A673 (cell line): ENCODE data around the gene ASPRV1. TPM values are rescaled to one million over a fixed set of nuclear protein-coding genes. Genes with fewer than 3 reads are reported as not detected.

Experiments used
- BruUV-seq: library from RNA; stranded (reverse); fragments of 400-500 nt; replicated peaks from 2 replicates; lab custom pipeline; 2021; lab: Mats Ljungman, UMichigan
- CTCF ChIA-PET: fragments of 300-600 bp; sonication (Branson Sonifier 250); formaldehyde crosslinking; loops from one replicate; lab custom pipeline; 2022; ENCODE audit warnings: antibody characterized with exemption; lab: Charles Lee
- POLR2A ChIA-PET: fragments of 300-600 bp; sonication (Branson Sonifier 250); formaldehyde crosslinking; loops from one replicate; lab custom pipeline; 2022; ENCODE audit warnings: antibody characterized with exemption; ENCODE audit not compliant: low non-redundant PET; lab: Charles Lee
- DNase-seq: peaks from one replicate; pipeline ENCODE4 v3.0.0-alpha.2; 2015; ENCODE audit warnings: low spot score
- H3K27ac ChIP-seq: fragments of 200-600 bp; sonication (generic); 2 replicates; pipeline ENCODE4 v1.5.1; 2016; ENCODE audit warnings: mixed run types, low read depth, mild to moderate bottlenecking, mixed read lengths, antibody characterized with exemption, low read length; ENCODE audit not compliant: poor library complexity, severe bottlenecking
- H3K27me3 ChIP-seq: fragments of 200-600 bp; sonication (generic); replicated peaks from 2 replicates; pipeline ENCODE4 v1.6.1; 2017; ENCODE audit warnings: mixed run types, low read depth, mild to moderate bottlenecking, mixed read lengths, antibody characterized with exemption, low read length; ENCODE audit not compliant: insufficient read depth, poor library complexity
- H3K36me3 ChIP-seq: fragments of 200-600 bp; sonication (generic); 2 replicates; pipeline ENCODE4 v1.6.1; 2016; ENCODE audit warnings: mixed run types, mild to moderate bottlenecking, mixed read lengths, antibody characterized with exemption, low read length; ENCODE audit not compliant: insufficient read depth, poor library complexity, severe bottlenecking
- H3K4me1 ChIP-seq: fragments of 200-600 bp; sonication (generic); 2 replicates; pipeline ENCODE4 v1.6.1; 2017; ENCODE audit warnings: mixed run types, mild to moderate bottlenecking, mixed read lengths, antibody characterized with exemption, low read length; ENCODE audit not compliant: insufficient read depth, poor library complexity, severe bottlenecking
- H3K4me3 ChIP-seq: fragments of 200-600 bp; sonication (generic); 2 replicates; pipeline ENCODE4 v1.5.1; 2016; ENCODE audit warnings: low read depth, mixed run types, mild to moderate bottlenecking, mixed read lengths, low read length; ENCODE audit not compliant: poor library complexity, severe bottlenecking
- H3K9me3 ChIP-seq: fragments of 200-600 bp; sonication (generic); 2 replicates; pipeline ENCODE4 v1.6.1; 2016; ENCODE audit warnings: mixed run types, low read depth, mild to moderate bottlenecking, mixed read lengths, antibody characterized with exemption, low read length; ENCODE audit not compliant: poor library complexity, severe bottlenecking
- EZH2 ChIP-seq: fragments of 200-600 bp; sonication (generic); IDR thresholded peaks from 2 replicates; pipeline ENCODE4 v1.6.1; 2017; ENCODE audit warnings: borderline replicate concordance, low read depth, mild to moderate bottlenecking, mixed read lengths, antibody characterized with exemption, low read length; ENCODE audit not compliant: poor library complexity, severe bottlenecking
- intact Hi-C: fragments of 100-400 bp; cut with micrococcal nuclease; formaldehyde crosslinking; loops from one replicate; pipeline ENCODE4 v1.10.0; 2022; ENCODE audit not compliant: unreplicated experiment
- total RNA-seq: library from RNA; stranded (reverse); gene quantifications from 2 replicates; pipeline ENCODE4 v1.2.3, GENCODE V29; 2021
- TF ChIP-seq, protein P1 (sequence below): fragments of 300-800, 200-600 bp; sonication (generic); conservative IDR thresholded peaks from 2 replicates; pipeline ENCODE4 v1.5.1; 2017; ENCODE audit warnings: low read depth, mild to moderate bottlenecking, antibody characterized with exemption, low read length, moderate library complexity, mixed read lengths

Gene ASPRV1
- total RNA-seq, 1 experiment from 2014 or later: 0.73 TPM

DNA sequence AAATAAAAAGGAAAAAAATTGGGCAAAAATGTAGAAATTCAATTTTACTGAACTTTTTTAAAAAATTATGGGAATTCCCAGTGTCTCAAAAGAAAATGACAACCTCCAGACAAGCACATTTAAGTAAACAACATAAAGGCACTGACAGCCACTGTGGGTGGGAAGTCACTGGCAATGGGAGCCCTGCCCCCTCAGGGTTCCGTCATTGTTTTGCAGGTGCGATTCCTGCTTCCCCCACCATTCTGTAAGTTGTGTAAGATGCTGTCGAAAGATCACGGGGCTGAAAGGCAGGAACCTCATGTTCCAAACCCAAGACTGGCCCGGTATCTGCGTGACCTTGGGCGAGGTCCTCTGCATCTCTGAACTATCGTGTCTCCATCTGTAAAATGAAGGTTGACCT lies 15.8 kb upstream of the ASPRV1 start:
- POLR2A ChIA-PET: interaction anchor here (0.6 kb wide), 1 partner anchor 69 kb away, joined by 3 read pairs; no protein-coding TSS in a partner anchor
- no peak overlapping the region for H3K4me3 ChIP-seq
- TF ChIP-seq, protein P1, sequence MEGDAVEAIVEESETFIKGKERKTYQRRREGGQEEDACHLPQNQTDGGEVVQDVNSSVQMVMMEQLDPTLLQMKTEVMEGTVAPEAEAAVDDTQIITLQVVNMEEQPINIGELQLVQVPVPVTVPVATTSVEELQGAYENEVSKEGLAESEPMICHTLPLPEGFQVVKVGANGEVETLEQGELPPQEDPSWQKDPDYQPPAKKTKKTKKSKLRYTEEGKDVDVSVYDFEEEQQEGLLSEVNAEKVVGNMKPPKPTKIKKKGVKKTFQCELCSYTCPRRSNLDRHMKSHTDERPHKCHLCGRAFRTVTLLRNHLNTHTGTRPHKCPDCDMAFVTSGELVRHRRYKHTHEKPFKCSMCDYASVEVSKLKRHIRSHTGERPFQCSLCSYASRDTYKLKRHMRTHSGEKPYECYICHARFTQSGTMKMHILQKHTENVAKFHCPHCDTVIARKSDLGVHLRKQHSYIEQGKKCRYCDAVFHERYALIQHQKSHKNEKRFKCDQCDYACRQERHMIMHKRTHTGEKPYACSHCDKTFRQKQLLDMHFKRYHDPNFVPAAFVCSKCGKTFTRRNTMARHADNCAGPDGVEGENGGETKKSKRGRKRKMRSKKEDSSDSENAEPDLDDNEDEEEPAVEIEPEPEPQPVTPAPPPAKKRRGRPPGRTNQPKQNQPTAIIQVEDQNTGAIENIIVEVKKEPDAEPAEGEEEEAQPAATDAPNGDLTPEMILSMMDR: no peak
- no peak for TF ChIP-seq EZH2

DNA sequence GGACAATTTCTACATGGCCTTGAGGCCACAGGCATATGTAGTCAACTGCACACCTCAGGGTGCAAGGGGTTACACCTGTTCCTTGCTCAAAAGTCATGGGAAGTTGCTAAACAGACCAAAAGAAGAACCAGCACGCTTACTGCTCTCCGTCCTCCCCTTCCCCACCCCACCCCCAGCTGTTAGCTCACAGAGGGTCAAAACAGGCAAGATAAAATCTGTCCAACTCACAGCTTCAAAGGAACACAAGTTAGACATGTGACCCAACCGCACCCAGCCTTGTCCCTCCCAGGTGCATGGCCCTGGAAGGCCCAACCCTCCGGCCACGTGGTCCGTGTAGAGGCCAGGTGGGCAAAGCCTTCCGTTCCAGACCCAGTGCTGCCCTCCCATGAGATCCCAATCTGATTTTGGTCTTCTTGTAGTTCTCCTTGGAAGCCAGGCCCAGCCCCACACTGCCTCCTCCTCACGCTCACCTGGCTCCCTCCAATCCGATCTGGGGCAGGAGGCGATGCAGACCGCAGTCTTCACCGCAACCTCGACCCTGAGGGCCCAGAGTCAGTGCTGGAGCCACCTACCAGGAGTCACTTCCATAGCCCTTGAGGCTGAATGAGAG lies 14.5 kb upstream of the ASPRV1 start:
- H3K36me3 ChIP-seq: no peaks in the 10 kb centered on the region
- H3K4me3 ChIP-seq: no peak overlapping the region
- POLR2A ChIA-PET: no interaction called here
- no peak overlapping the region for H3K27ac ChIP-seq
- no peak for DNase-seq
- no peaks in the 10 kb centered on the region for H3K27me3 ChIP-seq
- H3K4me1 ChIP-seq: no peaks in the 10 kb centered on the region
- no TSS peak for BruUV-seq
- intact Hi-C loops: no loop called here
- H3K9me3 ChIP-seq: no peaks in the 10 kb centered on the region
- no peak for TF ChIP-seq EZH2
- TF ChIP-seq, protein P1: no peak
- CTCF ChIA-PET: no interaction called here

More for the DNA sequence above, 15.8 kb upstream of the ASPRV1 start:
- Histone ChIP-seq H3K4me1 (no peaks in the 10 kb centered on the region), H3K27ac (no peak overlapping the region), H3K9me3 (no peaks in the 10 kb centered on the region), H3K36me3 (no peaks in the 10 kb centered on the region), H3K27me3 (no peaks in the 10 kb centered on the region)
- intact Hi-C loops: no loop called here
- CTCF ChIA-PET: no interaction called here
- DNase-seq: no peak
- BruUV-seq: no TSS peak

DNA sequence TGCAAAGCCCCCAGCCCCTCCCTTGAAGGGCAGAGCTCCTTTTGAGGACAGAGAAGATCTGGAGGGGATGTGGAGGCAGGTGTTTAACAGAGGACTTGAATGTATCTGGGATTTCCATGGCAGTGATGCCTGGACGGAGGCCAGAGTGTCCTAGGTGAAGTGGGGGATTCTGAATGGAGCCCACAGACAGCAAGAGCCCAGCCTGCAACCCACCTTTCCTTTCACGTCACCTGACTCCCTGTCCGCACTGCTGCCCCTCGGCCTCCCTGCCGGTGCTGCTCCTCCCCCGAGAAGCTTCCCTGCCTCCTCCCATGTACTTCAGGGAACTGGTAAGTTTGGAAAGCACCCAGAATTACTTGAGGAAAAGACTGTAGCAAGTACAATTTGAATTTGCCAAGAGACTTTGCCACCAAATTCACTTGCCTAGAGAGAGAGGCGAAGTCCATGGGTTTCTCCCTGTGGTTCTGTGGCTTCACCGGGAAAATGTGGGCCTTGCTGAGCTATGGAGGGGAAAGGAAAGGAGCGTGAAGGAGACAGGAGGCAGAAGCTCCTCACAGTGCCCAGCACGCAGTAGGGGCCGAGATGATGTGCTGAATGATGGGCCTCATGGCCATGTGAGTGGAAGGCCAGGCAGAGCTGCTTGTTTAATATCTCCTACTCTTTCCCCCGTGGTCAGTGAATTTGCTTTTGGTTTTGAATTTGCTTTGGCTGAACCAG lies 13.9 kb upstream of the ASPRV1 start:
- no peak for TF ChIP-seq EZH2
- TF ChIP-seq, protein P1: no peak
- ChIA-PET CTCF (no interaction called here), POLR2A (no interaction called here)
- H3K4me1 ChIP-seq: no peaks in the 10 kb centered on the region
- H3K27me3 ChIP-seq: no peaks in the 10 kb centered on the region
- no peaks in the 10 kb centered on the region for H3K36me3 ChIP-seq
- intact Hi-C loops: no loop called here
- no peak overlapping the region for H3K4me3 ChIP-seq
- no peaks in the 10 kb centered on the region for H3K9me3 ChIP-seq
- no peak for DNase-seq
- BruUV-seq: no TSS peak
- H3K27ac ChIP-seq: no peak overlapping the region
